ENCODE data around the gene NAV1. TPM values are rescaled to one million over a fixed set of nuclear protein-coding genes. Genes with fewer than 3 reads are reported as not detected.

The NAV1 gene
- total RNA-seq, 1 experiment from 2014 or later, result 45.3 TPM

GRCh38 chr1:201535046-201535918, 3.6 kb upstream of the NAV1 start:
- Histone ChIP-seq H2AFZ (peak overlapping the region; percentile 72; the same call in 1 of the 2 replicates), H3K4me2 (peak overlapping the region; percentile 40), H3K27ac (peak overlapping the region; percentile 36), H3K4me1 (replicated peaks; ENCODE audit: insufficient read depth) (peaks cover 37% of the 10 kb centered on the region), H3K4me3 (no peak overlapping the region), H3F3A (ENCODE audit: insufficient read depth, low read depth) (peaks cover 17% of the 10 kb centered on the region; the same call in 1 of the 2 replicates), H4K20me1 (ENCODE audit: insufficient read depth) (no peaks in the 10 kb centered on the region), H3K27me3 (ENCODE audit: insufficient read depth, low read depth) (no peaks in the 10 kb centered on the region), H3K9me3 (ENCODE audit: insufficient read depth, low read depth) (no peaks in the 10 kb centered on the region), H3K9me2 (ENCODE audit: insufficient read depth) (no peaks in the 10 kb centered on the region), H3K79me2 (ENCODE audit: low read depth) (no peaks in the 10 kb centered on the region), H3K36me3 (ENCODE audit: low read depth) (no peaks in the 10 kb centered on the region)
- intact Hi-C loops (cut with micrococcal nuclease; ENCODE audit: unreplicated experiment), result no loop called here
- POLR2A ChIA-PET (ENCODE audit: unreplicated experiment), result interaction anchor here (0.7 kb wide), 1 partner anchor 474 kb away, joined by 4 read pairs; no protein-coding TSS in a partner anchor
- no peak for TF ChIP-seq CTCF (conservative IDR thresholded peaks at IDR 0.05)
- TF ChIP-seq EZH2 (IDR thresholded peaks at IDR 0.05; ENCODE audit: low read depth), result no peak
- CTCF ChIA-PET, result interaction anchor here (0.6 to 1.1 kb wide), 4 partner anchors 23 to 464 kb away, joined by 3 to 18 read pairs (median 3); no protein-coding TSS in a partner anchor
- DNase-seq, result peak in 1 of 2 experiments; percentile 68
- BruUV-seq (replicated peaks), result no TSS peak

- BruUV-seq (replicated peaks), result no TSS peak
- no peaks in the 10 kb centered on the region for H4K20me1 ChIP-seq (ENCODE audit: insufficient read depth)
- no peaks in the 10 kb centered on the region for H3K79me2 ChIP-seq (ENCODE audit: low read depth)
- H3K4me1 ChIP-seq (replicated peaks; ENCODE audit: insufficient read depth), result peaks cover 43% of the 10 kb centered on the region
- POLR2A ChIA-PET (ENCODE audit: unreplicated experiment), result interaction anchor here (0.7 kb wide), 1 partner anchor 473 kb away, joined by 4 read pairs; no protein-coding TSS in a partner anchor
- H3F3A ChIP-seq (ENCODE audit: insufficient read depth, low read depth), result peaks cover 23% of the 10 kb centered on the region; the same call in 1 of the 2 replicates
- no peak overlapping the region for H3K4me3 ChIP-seq
- no peak for DNase-seq
- H3K36me3 ChIP-seq (ENCODE audit: low read depth), result no peaks in the 10 kb centered on the region
- no peak overlapping the region for H2AFZ ChIP-seq
- CTCF ChIA-PET, result interaction anchor here (0.7 to 1.1 kb wide), 2 partner anchors 24 to 464 kb away, joined by 3 read pairs; no protein-coding TSS in a partner anchor
- TF ChIP-seq EZH2 (IDR thresholded peaks at IDR 0.05; ENCODE audit: low read depth) (no peak), CTCF (conservative IDR thresholded peaks at IDR 0.05) (no peak)
- H3K9me2 ChIP-seq (ENCODE audit: insufficient read depth), result no peaks in the 10 kb centered on the region
- H3K27me3 ChIP-seq (ENCODE audit: insufficient read depth, low read depth), result no peaks in the 10 kb centered on the region
- intact Hi-C loops (cut with micrococcal nuclease; ENCODE audit: unreplicated experiment), result no loop called here
- no peaks in the 10 kb centered on the region for H3K9me3 ChIP-seq (ENCODE audit: insufficient read depth, low read depth)
- no peak overlapping the region; the same call in 1 of the 2 replicates for H3K27ac ChIP-seq
- H3K4me2 ChIP-seq, result peak overlapping the region; percentile 28; the same call in 1 of the 2 replicates
These were observed 3.0 kb upstream of the NAV1 start for GRCh38 chr1:201535919-201536245.

DNA sequence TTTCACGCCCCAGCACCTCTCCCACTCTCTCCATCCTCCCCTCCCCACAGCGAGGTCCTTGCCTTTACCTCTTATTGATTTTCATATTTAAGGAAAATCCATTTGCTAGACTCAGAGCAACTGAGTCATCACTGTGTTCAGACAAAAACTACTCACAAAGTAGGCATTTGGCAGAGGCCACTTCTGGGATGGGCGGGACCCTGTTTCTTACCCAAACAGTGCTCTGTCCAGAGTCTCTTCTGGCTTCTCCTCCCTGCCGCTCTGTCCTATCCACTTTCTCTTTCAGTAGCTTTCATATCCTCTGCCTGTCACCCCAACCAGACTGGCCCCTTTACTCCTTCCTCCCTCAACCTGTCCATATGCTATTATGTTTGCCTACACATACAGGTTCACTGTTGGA, 2.4 kb upstream of the NAV1 start:
- DNase-seq, result peak in 1 of 2 experiments; percentile 64
- intact Hi-C loops (cut with micrococcal nuclease; ENCODE audit: unreplicated experiment), result no loop called here
- H3K4me3 ChIP-seq, result no peak overlapping the region
- no peaks in the 10 kb centered on the region for H3K36me3 ChIP-seq (ENCODE audit: low read depth)
- peak overlapping the region; percentile 28; the same call in 1 of the 2 replicates for H3K4me2 ChIP-seq
- H2AFZ ChIP-seq, result no peak overlapping the region
- CTCF ChIA-PET, result interaction anchor here (1.1 kb wide), 1 partner anchor 24 kb away, joined by 3 read pairs; no protein-coding TSS in a partner anchor
- no peaks in the 10 kb centered on the region for H3K27me3 ChIP-seq (ENCODE audit: insufficient read depth, low read depth)
- H3K9me3 ChIP-seq (ENCODE audit: insufficient read depth, low read depth), result no peaks in the 10 kb centered on the region
- H3K9me2 ChIP-seq (ENCODE audit: insufficient read depth), result no peaks in the 10 kb centered on the region
- BruUV-seq (replicated peaks), result no TSS peak
- no peak overlapping the region for H3K27ac ChIP-seq
- TF ChIP-seq EZH2 (IDR thresholded peaks at IDR 0.05; ENCODE audit: low read depth) (no peak), CTCF (conservative IDR thresholded peaks at IDR 0.05) (no peak)
- peaks cover 26% of the 10 kb centered on the region; the same call in 1 of the 2 replicates for H3F3A ChIP-seq (ENCODE audit: insufficient read depth, low read depth)
- POLR2A ChIA-PET (ENCODE audit: unreplicated experiment), result no interaction called here
- H3K79me2 ChIP-seq (ENCODE audit: low read depth), result no peaks in the 10 kb centered on the region
- peaks cover 50% of the 10 kb centered on the region for H3K4me1 ChIP-seq (replicated peaks; ENCODE audit: insufficient read depth)
- H4K20me1 ChIP-seq (ENCODE audit: insufficient read depth), result no peaks in the 10 kb centered on the region
